Gastrocnemius medialis (tissue), 4 donors: Measurements from ENCODE around the gene VSTM2B.

Experiments
- CTCF ChIP-seq, 5 experiments: fragments of 450-650 bp in 3 of 5; fragments of 200-600 bp in 2 of 5; sonication (generic) in 2 of 5; IDR thresholded peaks in 4 of 5; conservative IDR thresholded peaks in 1 of 5; 1 replicate in 4 of 5; 2 replicates in 1 of 5; pipeline ENCODE4 v1.5.1; 2016 to 2019; ENCODE audit warnings: antibody characterized with exemption in 5 of 5, mild to moderate bottlenecking in 3 of 5, moderate library complexity in 3 of 5
- POLR2A ChIP-seq, 2 donors: fragments of 450-650 bp; IDR thresholded peaks; one replicate each; pipeline ENCODE4 v1.6.1; 2017; ENCODE audit warnings: antibody characterized with exemption in 2 of 2, mild to moderate bottlenecking in 2 of 2, moderate library complexity in 2 of 2

- no peak for TF ChIP-seq CTCF (IDR thresholded peaks at IDR 0.05 in 4 of 5, conservative IDR thresholded peaks at IDR 0.05 in 1 of 5)
- no peak for TF ChIP-seq POLR2A (IDR thresholded peaks at IDR 0.05)
Observed at GRCh38 chr19:29547981-29548380, 22.2 kb downstream of the VSTM2B start.
